IPS DF 6.9 (cell line): Measurements from ENCODE around the gene ZCCHC24.

Experiments
- DNase-seq: peaks from one replicate; pipeline ENCODE4 v3.0.0-alpha.2; 2013; ENCODE audit warnings: low read depth, low spot score
- H3K27ac ChIP-seq: one replicate; pipeline ENCODE4 v1.5.1; 2013; ENCODE audit warnings: low read length, control low read depth
- H3K27me3 ChIP-seq: 2 replicates; pipeline ENCODE4 v1.6.1; 2013; ENCODE audit warnings: mild to moderate bottlenecking, low read length; ENCODE audit not compliant: control insufficient read depth, insufficient read depth
- H3K36me3 ChIP-seq: 2 replicates; pipeline ENCODE4 v1.6.1; 2013; ENCODE audit warnings: low read length; ENCODE audit not compliant: control insufficient read depth, insufficient read depth
- H3K4me1 ChIP-seq: 2 replicates; pipeline ENCODE4 v1.6.1; 2013; ENCODE audit warnings: low read length; ENCODE audit not compliant: control insufficient read depth, insufficient read depth
- H3K4me3 ChIP-seq: 2 replicates; pipeline ENCODE4 v1.5.1; 2013; ENCODE audit warnings: mild to moderate bottlenecking, low read length
- H3K9me3 ChIP-seq: 2 replicates; pipeline ENCODE4 v1.6.1; 2013; ENCODE audit warnings: low read length, inconsistent platforms; ENCODE audit not compliant: control insufficient read depth, insufficient read depth
- WGBS: extraction: QIAGEN DNeasy Blood & Tissue Kit; methylation state at CpG from one replicate; pipeline ENCODE4 v1.1.7; 2013; ENCODE audit warnings: mixed read lengths, missing lambda C conversion rate; ENCODE audit not compliant: insufficient read length, insufficient coverage; 5-methylcytosine and 5-hydroxymethylcytosine counted together

ZCCHC24 gene

DNA sequence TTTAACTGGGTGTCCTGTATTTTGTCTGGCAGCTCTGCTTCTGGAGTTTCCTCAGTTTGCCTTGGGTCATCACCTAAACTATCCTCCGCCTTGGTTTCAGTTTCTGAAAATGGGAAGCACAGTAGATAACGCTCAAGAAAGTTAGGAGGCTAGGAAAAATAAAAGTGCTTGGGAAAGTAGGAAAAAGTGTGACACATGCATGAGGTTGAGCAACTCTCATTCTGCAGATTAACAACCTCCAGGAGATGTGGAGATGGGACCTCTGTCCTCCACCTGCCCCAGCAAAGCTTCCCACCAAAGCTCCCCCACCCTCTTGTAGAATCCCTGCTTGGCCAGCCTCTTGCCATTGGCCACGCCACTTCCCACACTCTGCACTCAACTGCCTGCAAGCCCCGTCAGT lies 13.1 kb upstream of the ZCCHC24 start:
- H3K9me3 ChIP-seq, result no peaks in the 10 kb centered on the region
- H3K27ac ChIP-seq, result no peak overlapping the region
- no CpG with 5 or more reads among the region's 4 CpGs for WGBS
- H3K27me3 ChIP-seq, result peaks cover 2% of the 10 kb centered on the region
- H3K4me3 ChIP-seq, result no peak overlapping the region
- DNase-seq, result no peak
- H3K36me3 ChIP-seq, result no peaks in the 10 kb centered on the region
- H3K4me1 ChIP-seq, result no peaks in the 10 kb centered on the region

DNA sequence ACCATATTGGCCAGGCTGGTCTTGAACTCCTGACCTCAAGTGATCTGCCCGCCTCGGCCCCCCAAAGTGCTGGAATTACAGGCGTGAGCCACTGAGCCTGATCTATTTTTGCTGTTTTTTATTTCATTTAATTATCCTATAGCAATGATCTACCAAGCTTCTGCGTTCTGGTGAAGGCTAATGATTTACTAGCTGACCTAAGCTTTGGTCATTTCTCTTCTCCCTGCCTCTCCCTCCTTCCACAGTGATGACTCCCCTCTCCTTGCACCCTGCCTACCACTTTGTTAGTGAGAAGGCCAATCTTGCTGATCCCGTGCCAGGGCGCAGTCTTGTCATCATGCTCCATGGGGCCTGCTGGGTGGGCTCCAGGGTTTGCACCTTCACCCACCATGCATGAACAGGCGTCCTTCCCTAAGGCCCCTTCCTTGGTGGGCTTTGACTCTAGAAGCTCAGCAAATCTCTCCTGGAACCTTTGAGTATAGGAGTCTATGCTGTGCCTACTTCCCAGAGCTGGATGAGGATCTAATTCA lies 11.9 kb upstream of the ZCCHC24 start:
- no peaks in the 10 kb centered on the region; the same call in 1 of the 2 replicates for H3K27me3 ChIP-seq
- no CpG with 5 or more reads among the region's 7 CpGs for WGBS
- no peak overlapping the region for H3K27ac ChIP-seq
- H3K9me3 ChIP-seq, result no peaks in the 10 kb centered on the region
- H3K36me3 ChIP-seq, result no peaks in the 10 kb centered on the region
- H3K4me1 ChIP-seq, result no peaks in the 10 kb centered on the region
- no peak for DNase-seq
- H3K4me3 ChIP-seq, result no peak overlapping the region

- Histone ChIP-seq H3K9me3 (no peaks in the 10 kb centered on the region), H3K27ac (no peak overlapping the region), H3K4me1 (0 out of 2 replicates have a peak, but pooled peaks cover 3% of the 10 kb centered on the region), H3K27me3 (no peaks in the 10 kb centered on the region; the same call in 1 of the 2 replicates), H3K4me3 (no peak overlapping the region), H3K36me3 (no peaks in the 10 kb centered on the region)
- no CpG with 5 or more reads among the region's 6 CpGs for WGBS
- no peak for DNase-seq
Measured at GRCh38 chr10:79454259-79454658, 8.8 kb upstream of the ZCCHC24 start.

- H3K27ac ChIP-seq, result no peak overlapping the region
- no peak overlapping the region for H3K4me3 ChIP-seq
- 0 out of 2 replicates have a peak, but pooled peaks cover 3% of the 10 kb centered on the region for H3K4me1 ChIP-seq
- DNase-seq, result no peak
- WGBS, result no CpG with 5 or more reads among the region's 3 CpGs
- no peaks in the 10 kb centered on the region for H3K36me3 ChIP-seq
- H3K27me3 ChIP-seq, result peaks cover 1% of the 10 kb centered on the region; the same call in 1 of the 2 replicates
- H3K9me3 ChIP-seq, result no peaks in the 10 kb centered on the region
Measured at GRCh38 chr10:79453392-79453791, 8.0 kb upstream of the ZCCHC24 start.

- H3K9me3 ChIP-seq, result no peaks in the 10 kb centered on the region
- no peak overlapping the region for H3K4me3 ChIP-seq
- H3K36me3 ChIP-seq, result no peaks in the 10 kb centered on the region
- no peak overlapping the region for H3K27ac ChIP-seq
- peaks cover 5% of the 10 kb centered on the region; the same call in 1 of the 2 replicates for H3K27me3 ChIP-seq
- H3K4me1 ChIP-seq, result 0 out of 2 replicates have a peak, but pooled peaks cover 3% of the 10 kb centered on the region
- WGBS, result no CpG with 5 or more reads among the region's 9 CpGs
- no peak for DNase-seq
Measured at GRCh38 chr10:79452174-79452611, 6.8 kb upstream of the ZCCHC24 start.

DNA sequence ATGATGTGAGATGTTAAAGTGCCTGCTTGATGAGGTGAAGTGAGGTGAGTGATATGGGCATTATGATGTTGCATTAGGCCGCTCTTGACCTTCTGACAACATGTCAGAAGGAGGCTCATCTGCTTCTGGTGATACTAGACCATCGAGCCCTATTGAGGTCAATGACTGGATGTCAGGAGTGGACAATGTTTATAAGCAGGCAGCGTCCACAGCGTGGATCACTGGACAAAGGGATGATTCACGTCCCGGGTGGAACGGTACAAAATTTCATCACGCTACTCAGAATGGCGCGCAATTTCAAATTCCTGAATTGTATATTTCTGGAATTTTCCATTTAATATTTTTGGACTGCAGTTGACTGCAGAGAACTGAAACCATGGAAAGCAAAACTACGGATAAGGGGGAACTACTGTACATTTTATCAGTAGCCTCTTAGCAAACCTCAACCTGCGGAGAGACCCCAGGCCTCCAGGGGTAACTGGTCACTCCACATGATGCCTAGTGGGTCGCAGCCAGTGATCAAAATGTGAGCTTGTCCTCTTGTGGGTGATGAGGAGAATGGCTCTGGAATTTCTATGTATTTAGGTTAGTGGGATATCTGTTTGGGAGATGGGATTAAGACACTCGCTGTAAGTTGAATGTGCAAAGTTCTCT lies 5.7 kb upstream of the ZCCHC24 start:
- WGBS, result no CpG with 5 or more reads among the region's 14 CpGs
- H3K4me3 ChIP-seq, result no peak overlapping the region
- DNase-seq, result no peak
- no peaks in the 10 kb centered on the region for H3K36me3 ChIP-seq
- no peaks in the 10 kb centered on the region for H3K9me3 ChIP-seq
- H3K27me3 ChIP-seq, result peaks cover 9% of the 10 kb centered on the region; the same call in 1 of the 2 replicates
- 0 out of 2 replicates have a peak, but pooled peaks cover 3% of the 10 kb centered on the region for H3K4me1 ChIP-seq
- H3K27ac ChIP-seq, result no peak overlapping the region

DNA sequence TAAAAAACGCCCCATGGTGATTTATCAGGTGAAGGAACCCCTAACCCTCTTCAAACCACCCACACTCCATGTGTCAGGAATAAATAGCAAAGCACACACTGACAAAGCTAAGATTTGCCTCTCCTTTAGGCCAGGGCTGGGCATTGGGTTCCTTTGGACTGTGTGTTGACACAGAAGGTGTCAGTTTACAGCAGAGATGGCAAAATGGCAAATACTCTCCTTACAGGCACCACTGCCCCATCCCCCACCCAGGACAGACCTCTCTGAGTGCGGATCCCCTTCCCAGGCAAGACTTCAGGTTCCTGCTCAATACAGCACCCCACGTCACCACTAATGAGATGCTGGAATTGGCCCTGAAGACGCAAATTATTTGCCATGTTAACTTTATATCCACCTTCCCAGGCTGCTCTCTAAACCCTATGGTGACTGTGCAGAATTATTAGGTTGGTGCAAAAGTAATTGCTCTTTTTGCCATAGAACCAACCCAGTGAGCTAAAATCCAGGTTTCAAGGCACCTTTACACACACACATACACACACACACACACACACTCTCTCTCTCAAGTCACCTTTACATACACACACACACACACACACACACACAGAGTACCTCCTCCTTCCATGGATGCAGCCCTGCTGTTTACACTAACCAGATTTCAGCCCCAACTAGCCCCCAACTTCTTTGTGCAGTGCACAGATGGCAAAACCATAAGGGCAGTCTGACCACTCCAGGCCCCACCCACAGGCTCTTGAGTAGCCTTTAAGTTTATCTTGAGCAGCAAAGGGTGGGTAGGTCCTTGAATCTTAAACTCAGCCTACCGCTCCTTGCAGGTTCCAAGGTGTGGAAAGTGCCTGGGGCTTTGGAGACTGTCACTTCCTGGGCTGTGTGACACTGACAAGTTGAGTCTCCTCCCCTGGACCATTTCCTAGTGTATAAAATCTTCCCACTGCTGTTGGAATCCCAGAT lies 4.0 kb upstream of the ZCCHC24 start:
- no peaks in the 10 kb centered on the region for H3K36me3 ChIP-seq
- H3K4me3 ChIP-seq, result no peak overlapping the region
- no CpG with 5 or more reads among the region's 5 CpGs for WGBS
- no peak overlapping the region for H3K27ac ChIP-seq
- no peak for DNase-seq
- 0 out of 2 replicates have a peak, but pooled peaks cover 3% of the 10 kb centered on the region for H3K4me1 ChIP-seq
- no peaks in the 10 kb centered on the region for H3K9me3 ChIP-seq
- peaks cover 9% of the 10 kb centered on the region; the same call in 1 of the 2 replicates for H3K27me3 ChIP-seq

- H3K4me3 ChIP-seq, result no peak overlapping the region
- no peaks in the 10 kb centered on the region for H3K9me3 ChIP-seq
- H3K4me1 ChIP-seq, result peaks cover 7% of the 10 kb centered on the region; the same call in 1 of the 2 replicates
- no peaks in the 10 kb centered on the region for H3K36me3 ChIP-seq
- WGBS, result no CpG with 5 or more reads among the region's 2 CpGs
- no peak overlapping the region for H3K27ac ChIP-seq
- no peak for DNase-seq
- peaks cover 9% of the 10 kb centered on the region; the same call in 1 of the 2 replicates for H3K27me3 ChIP-seq
Measured at GRCh38 chr10:79448732-79449049, 3.3 kb upstream of the ZCCHC24 start.

DNA sequence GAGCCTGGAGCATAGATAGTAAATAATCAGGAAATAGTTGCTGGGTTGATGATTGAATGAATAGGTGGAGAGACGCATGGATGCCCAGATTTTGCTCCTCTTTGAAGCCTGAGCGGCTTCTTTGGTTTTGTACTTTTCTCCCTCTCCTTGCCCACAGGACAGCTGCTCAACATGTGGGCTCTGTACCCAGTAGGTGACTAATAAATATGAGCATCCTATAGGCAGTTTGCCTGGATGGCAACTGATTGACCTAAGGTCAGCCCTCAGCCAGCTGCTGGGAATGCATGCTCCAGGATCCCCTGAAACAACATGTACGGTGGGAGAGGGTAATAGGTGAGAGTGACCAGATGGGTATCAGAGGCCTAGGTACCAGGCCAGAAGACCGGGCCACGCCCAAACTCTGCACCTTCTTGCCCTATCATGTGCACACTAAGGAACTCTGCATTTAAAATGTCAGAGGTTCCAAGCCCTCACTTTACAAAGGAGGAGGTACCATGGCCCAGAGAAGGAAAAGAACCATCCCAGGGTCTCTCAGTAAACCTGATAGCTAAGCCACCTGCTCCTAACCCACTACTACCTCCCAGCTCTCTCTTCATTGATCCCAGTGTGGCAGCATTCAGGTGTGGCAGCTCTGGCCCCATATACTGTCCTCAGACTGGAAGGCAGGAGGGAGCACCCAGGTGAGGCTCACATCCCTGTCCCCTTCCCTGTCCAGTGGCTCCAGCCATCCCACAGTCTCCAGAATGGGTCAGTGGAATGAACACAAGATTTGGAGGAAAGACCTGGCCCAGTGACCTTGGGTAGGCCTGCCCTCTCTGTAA lies 2.7 kb upstream of the ZCCHC24 start:
- Histone ChIP-seq H3K27ac (no peak overlapping the region), H3K36me3 (no peaks in the 10 kb centered on the region), H3K27me3 (peaks cover 9% of the 10 kb centered on the region; the same call in 1 of the 2 replicates), H3K9me3 (no peaks in the 10 kb centered on the region), H3K4me1 (peaks cover 7% of the 10 kb centered on the region; the same call in 1 of the 2 replicates), H3K4me3 (no peak overlapping the region)
- DNase-seq, result no peak
- no CpG with 5 or more reads among the region's 5 CpGs for WGBS
